ENCODE measurements around the gene CNIH4.
"Not testable (repeated sequence)": the region's sequence is repeated elsewhere in the genome, so short reads cannot be mapped to it uniquely, and the experiment has no call there.

The CNIH4 gene

GRCh38 chr1:224348137-224348536, 8.5 kb upstream of the CNIH4 start:
- DNase-seq (ENCODE audit: low read depth, low spot score) = no peak

DNA sequence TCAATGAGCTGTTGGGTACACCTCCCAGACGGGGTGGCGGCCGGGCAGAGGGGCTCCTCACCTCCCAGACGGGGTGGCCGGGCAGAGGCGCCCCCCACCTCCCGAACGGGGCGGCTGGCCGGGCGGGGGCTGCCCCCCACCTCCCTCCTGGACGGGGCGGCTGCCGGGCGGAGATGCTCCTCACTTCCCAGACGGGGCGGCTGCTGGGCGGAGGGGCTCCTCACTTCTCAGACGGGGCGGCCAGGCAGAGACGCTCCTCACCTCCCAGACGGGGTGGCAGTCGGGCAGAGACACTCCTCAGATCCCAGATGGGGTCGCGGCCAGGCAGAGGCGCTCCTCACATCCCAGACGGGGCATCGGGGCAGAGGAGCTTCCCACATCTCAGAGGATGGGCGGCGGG, 7.0 kb upstream of the CNIH4 start:
- DNase-seq (ENCODE audit: low read depth, low spot score) = not testable (repeated sequence)

DNA sequence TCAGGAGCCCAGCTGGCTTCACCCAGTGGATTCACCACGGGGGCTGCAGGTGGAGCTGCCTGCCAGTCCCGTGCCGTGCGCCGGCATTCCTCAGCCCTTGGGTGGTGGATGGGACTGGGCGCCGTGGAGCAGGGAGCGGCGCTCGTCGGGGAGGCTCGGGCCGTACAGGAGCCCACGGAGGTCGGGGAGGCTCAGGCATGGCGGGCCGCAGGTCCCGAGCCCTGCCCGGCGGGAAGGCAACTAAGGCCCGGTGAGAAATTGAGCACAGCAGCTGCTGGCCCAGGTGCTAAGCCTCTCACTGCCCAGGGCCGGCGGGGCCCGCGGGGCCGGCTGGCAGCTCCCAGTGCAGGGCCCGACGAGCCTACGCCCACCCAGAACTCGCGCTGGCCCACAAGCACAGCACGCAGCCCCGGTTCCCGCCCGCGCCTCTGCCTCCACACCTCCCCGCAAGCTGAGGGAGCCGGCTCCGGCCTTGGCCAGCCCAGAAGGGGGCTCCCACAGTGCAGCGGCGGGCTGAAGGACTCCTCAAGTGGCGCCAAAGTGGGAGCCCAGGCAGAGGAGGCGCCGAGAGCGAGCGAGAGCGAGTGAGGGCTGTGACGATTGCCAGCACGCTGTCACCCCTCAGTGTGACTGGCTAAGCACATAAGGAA, 4.1 kb upstream of the CNIH4 start:
- DNase-seq (ENCODE audit: low read depth, low spot score) = not testable (repeated sequence)

GRCh38 chr1:224353975-224354925, 2.4 kb upstream of the CNIH4 start:
- no peak for DNase-seq (ENCODE audit: low read depth, low spot score)

GRCh38 chr1:224357626-224358124, 996 bp downstream of the CNIH4 start:
- DNase-seq (ENCODE audit: low read depth, low spot score) = no peak

DNA sequence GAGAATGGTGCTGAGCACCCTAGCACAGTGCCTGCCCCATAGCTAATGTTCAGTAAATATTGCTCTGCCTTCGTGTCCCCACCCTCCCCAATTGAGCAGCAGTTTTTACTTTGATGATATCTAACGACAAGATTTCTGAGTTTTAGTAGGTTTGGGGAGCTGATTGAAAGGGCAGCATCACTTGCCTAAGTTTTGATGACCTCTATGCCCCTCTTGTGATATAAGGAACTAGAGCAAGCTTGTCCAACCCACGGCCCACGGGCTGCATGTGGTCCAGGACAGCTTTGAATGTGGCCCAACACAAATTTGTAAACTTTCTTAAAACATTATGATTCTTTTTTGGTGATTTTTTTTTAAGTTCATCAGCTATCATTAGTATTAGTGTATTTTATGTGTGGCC, 1.6 kb downstream of the CNIH4 start:
- DNase-seq (ENCODE audit: low read depth, low spot score) = no peak

- no peak for DNase-seq (ENCODE audit: low read depth, low spot score)
Observed at GRCh38 chr1:224359207-224359606, 2.5 kb downstream of the CNIH4 start.

DNA sequence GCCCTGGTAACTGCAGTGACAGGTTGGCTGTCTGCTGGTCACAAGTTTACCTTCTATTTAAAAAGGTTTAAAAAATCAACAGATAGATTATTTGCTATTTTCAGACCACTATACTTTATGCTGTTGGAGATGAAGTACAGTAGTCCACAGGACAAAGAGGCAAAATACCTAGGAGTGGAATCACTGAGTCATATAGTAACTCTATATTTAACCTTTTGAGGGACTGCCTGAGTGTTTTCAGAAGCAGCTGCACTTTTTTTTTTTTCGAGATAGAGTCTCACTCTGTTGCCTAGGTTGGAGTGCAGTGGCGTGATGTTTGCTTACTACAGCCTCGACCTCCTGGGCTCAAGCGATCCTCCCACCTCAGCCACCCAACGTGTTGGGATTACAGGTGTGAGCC, 11.7 kb downstream of the CNIH4 start:
- DNase-seq (ENCODE audit: low read depth, low spot score) = no peak

- DNase-seq (ENCODE audit: low read depth, low spot score) = no peak
Observed at GRCh38 chr1:224373008-224373590, 16.4 kb downstream of the CNIH4 start.

GRCh38 chr1:224375059-224375458, 18.4 kb downstream of the CNIH4 start:
- no peak for DNase-seq (ENCODE audit: low read depth, low spot score)

DNA sequence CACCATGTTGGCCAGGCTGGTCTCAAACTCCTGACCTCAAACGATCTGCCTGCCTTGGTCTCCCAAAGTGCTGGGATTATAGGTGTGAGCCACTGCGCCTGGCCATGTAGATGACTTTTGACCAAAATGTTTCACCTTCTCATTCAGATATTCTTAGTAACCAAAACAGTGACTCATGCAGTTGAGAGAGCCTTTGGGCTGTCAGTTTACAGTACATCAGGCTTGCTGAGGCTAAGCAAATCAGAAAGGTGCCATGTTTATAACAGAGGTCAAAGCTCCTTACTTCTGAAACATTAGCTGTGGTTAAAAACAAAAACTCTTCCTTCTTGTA, 21.0 kb downstream of the CNIH4 start:
- no peak for DNase-seq (ENCODE audit: low read depth, low spot score)

DNA sequence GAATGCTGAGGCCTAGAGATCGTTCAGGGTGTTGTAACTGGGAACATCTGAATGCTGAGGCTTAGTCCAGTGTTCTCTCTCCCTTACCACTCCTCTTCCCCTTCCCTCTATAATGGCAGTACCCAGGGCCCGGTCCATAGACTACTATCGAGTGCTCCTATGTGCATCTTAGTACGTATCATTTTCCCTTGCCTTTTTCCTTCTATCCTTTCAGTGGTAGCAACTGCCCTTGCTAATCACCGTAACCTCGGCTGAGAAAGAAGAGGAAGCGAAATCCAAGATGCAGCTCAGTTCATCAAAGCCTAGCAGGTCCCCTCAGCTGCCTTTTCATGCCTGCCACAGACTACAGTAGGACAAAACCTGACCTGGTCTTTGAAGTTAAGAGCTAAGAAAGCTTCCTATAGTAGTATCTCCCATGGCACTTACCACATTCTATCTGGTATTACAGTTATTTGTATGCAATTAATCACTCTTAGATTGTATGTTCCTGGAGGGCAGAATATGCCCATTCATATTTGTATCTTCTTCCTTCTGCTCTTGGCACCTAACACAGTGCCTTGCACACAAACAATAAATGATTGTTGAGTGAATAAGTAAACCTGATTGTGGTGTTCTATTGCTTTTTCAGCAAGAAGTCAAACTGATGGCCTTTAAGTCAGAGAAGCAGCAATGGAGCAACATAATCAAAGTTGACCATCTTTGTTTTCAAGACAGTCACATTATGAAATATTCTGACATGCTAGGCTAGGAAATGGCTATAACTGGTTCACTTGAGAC, 22.4 kb downstream of the CNIH4 start:
- DNase-seq (ENCODE audit: low read depth, low spot score) = no peak

DNA sequence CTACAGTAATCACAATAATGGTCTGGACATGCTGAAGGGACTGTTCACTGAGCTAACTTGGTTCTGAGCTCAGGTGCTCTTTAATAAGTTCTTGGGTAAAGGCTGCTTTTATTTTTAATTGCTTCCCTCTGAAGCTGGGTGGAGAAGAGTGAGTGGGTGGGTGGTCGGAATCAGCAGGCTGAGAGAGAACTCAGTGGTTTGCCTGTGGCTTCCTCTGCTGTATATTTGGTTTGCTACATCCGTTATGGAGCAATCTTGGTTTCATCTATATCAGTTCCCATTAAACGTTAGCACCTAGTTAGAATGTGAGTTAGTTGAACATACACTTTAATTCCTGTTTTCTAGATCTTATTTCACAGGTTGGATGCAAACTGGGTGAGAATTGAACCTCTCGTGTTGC, 23.3 kb downstream of the CNIH4 start:
- DNase-seq (ENCODE audit: low read depth, low spot score) = no peak

GRCh38 chr1:224381880-224382548, 25.3 kb downstream of the CNIH4 start:
- DNase-seq (ENCODE audit: low read depth, low spot score) = no peak

GRCh38 chr1:224383218-224383617, 26.5 kb downstream of the CNIH4 start:
- no peak for DNase-seq (ENCODE audit: low read depth, low spot score)

GRCh38 chr1:224387302-224387912, 30.7 kb downstream of the CNIH4 start:
- no peak for DNase-seq (ENCODE audit: low read depth, low spot score)

DNA sequence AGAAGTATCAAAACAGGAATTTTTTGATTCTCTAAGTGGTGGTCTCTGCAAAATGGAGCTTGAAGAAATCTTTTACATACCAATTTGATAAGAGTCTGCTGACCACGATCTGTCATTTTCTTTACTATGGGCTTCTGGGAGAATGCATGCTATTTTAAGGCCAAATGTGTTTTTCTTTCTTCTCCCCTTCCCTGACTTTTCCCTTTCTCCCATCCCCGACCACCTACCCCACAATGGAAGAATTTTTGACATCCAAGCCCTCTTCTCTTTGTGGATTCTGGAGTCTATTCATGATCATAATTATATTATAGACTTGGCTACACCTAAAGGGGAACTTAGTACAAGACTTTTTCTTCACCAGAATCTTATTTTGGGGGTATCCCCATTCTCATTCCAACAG, 31.3 kb downstream of the CNIH4 start:
- no peak for DNase-seq (ENCODE audit: low read depth, low spot score)

GRCh38 chr1:224390517-224390916, 33.8 kb downstream of the CNIH4 start:
- no peak for DNase-seq (ENCODE audit: low read depth, low spot score)

DNA sequence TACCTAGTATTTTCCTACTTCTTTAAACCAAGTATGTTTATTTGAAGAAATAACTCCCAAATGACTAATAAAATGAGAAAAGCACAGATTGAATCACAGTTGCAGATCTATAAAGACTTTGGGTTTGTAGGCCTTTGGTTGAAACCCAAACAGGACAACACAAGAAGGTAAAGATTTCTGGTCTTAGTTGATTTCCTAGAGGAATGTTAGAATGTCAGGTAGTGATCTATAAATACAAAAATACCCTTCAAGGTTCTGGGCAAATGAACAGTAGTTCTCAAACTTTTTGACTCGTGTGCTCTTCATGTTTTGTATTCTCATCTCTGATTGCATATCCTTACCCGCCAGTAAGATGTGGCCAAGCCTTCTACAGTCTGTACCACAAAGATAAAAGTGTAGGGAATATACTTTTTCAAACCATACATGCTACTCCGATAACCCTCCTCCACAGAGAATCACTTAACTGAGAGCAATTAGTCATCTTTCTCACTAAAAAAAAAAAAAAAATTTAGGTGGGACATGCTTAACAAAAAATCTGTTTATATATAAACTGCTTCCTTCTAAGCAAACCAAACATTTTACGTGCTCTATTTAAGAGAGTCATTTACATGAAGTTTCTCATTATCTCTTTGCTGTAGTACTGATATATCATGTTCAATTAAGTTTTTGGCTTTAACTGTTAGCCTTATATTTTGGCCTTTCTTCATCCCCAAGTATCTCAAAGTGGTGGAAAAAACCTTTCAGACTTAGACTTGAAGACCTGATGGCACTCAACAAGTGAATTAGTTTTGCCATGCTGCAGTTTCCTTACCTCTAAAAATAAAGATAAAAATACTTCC, 36.0 kb downstream of the CNIH4 start:
- DNase-seq (ENCODE audit: low read depth, low spot score) = no peak

- DNase-seq (ENCODE audit: low read depth, low spot score) = no peak
Observed at GRCh38 chr1:224393294-224393693, 36.6 kb downstream of the CNIH4 start.

All from activated naive CD8-positive, alpha-beta T cell treated with anti-CD3 and anti-CD28 coated beads, Interleukin-2, amount 50 U/mL, for 16 hours (primary cell).